Esophagus mucosa (tissue), 1 donor: Measurements from ENCODE around the gene KCP. TPM values are rescaled to one million over a fixed set of nuclear protein-coding genes. Genes with fewer than 3 reads are reported as not detected.

Source experiments
- ATAC-seq: fragments of 200-7000 bp; cut with Tn5 transposase; one replicate; pipeline ENCODE4 v1.9.1; 2020
- total RNA-seq: library from RNA; stranded (reverse); gene quantifications from one replicate; pipeline ENCODE4 v1.2.4, GENCODE V29; 2023
- donor health status: DM: yes; HTN: yes; CAD: no.

KCP gene
- total RNA-seq, 1 donor from 2014 or later, result 1.8 TPM

GRCh38 chr7:128838109-128838779 lies 72.3 kb downstream of the KCP start:
- ATAC-seq, result no peak

GRCh38 chr7:128837521-128837921 lies 73.0 kb downstream of the KCP start:
- ATAC-seq, result no peak

- ATAC-seq, result no peak
These were observed 73.7 kb downstream of the KCP start for GRCh38 chr7:128836729-128837348.

- ATAC-seq, result no peak
These were observed 74.5 kb downstream of the KCP start for GRCh38 chr7:128835790-128836641.

- ATAC-seq, result no peak
These were observed 75.2 kb downstream of the KCP start for GRCh38 chr7:128835231-128835751.

GRCh38 chr7:128833946-128834325 lies 76.6 kb downstream of the KCP start:
- no peak for ATAC-seq

GRCh38 chr7:128833148-128833945 lies 77.2 kb downstream of the KCP start:
- ATAC-seq, result peak; percentile 21

GRCh38 chr7:128832880-128833147 lies 77.7 kb downstream of the KCP start:
- no peak for ATAC-seq

GRCh38 chr7:128831994-128832879 lies 78.3 kb downstream of the KCP start:
- ATAC-seq, result no peak

GRCh38 chr7:128831178-128831993 lies 79.1 kb downstream of the KCP start:
- no peak for ATAC-seq

GRCh38 chr7:128830231-128831177 lies 80.0 kb downstream of the KCP start, which contains the start of gene FLNC:
Gene FLNC, plus strand, starts transcription at chr7:128830406. Its CDS starts 232 bp downstream, at chr7:128830638.
- peak; percentile 42 for ATAC-seq

- no peak for ATAC-seq
These were observed 80.9 kb downstream of the KCP start for GRCh38 chr7:128829391-128830166.

- no peak for ATAC-seq
These were observed 82.4 kb downstream of the KCP start for GRCh38 chr7:128827971-128828711.

GRCh38 chr7:128827248-128827958 lies 83.1 kb downstream of the KCP start:
- peak; percentile 82 for ATAC-seq

GRCh38 chr7:128826916-128827247 lies 83.6 kb downstream of the KCP start:
- peak; percentile 36 for ATAC-seq
